ENCODE data around the gene EZH2.

DNA sequence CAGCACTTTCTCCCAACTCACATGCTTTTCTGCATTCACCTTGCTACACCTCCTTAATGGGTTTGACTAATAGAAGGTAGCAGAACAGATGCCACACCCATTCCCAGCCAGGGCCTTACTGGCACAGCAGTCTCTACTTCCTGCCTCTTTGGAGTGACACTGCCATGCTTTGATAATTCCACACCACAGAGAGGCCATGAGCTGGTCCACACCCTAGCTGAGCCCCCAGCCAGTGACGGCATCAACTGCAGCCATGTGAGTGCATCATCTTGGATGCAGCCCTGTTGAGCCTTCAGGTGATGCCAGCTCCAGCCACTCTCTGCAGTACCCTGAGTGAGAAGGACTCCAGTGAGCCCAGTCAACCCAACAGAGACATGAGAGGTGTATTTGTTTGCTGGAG lies 27.5 kb upstream of the EZH2 start:
- TF ChIP-seq, protein P1, sequence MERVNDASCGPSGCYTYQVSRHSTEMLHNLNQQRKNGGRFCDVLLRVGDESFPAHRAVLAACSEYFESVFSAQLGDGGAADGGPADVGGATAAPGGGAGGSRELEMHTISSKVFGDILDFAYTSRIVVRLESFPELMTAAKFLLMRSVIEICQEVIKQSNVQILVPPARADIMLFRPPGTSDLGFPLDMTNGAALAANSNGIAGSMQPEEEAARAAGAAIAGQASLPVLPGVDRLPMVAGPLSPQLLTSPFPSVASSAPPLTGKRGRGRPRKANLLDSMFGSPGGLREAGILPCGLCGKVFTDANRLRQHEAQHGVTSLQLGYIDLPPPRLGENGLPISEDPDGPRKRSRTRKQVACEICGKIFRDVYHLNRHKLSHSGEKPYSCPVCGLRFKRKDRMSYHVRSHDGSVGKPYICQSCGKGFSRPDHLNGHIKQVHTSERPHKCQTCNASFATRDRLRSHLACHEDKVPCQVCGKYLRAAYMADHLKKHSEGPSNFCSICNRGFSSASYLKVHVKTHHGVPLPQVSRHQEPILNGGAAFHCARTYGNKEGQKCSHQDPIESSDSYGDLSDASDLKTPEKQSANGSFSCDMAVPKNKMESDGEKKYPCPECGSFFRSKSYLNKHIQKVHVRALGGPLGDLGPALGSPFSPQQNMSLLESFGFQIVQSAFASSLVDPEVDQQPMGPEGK (CRISPR knock-in tag; IDR thresholded peaks at IDR 0.05; ENCODE audit: borderline replicate concordance): no peak
- TF ChIP-seq RARB (CRISPR knock-in tag; IDR thresholded peaks at IDR 0.05) (no peak), PPARA (CRISPR knock-in tag; IDR thresholded peaks at IDR 0.05; ENCODE audit: borderline replicate concordance) (no peak), OSR1 (CRISPR knock-in tag; IDR thresholded peaks at IDR 0.05) (no peak), GLIS3 (CRISPR knock-in tag; IDR thresholded peaks at IDR 0.05) (no peak), ESRRG (CRISPR knock-in tag; IDR thresholded peaks at IDR 0.05) (no peak), BACH2 (CRISPR knock-in tag; IDR thresholded peaks at IDR 0.05; ENCODE audit: borderline replicate concordance) (no peak)
- TF ChIP-seq, protein P2, sequence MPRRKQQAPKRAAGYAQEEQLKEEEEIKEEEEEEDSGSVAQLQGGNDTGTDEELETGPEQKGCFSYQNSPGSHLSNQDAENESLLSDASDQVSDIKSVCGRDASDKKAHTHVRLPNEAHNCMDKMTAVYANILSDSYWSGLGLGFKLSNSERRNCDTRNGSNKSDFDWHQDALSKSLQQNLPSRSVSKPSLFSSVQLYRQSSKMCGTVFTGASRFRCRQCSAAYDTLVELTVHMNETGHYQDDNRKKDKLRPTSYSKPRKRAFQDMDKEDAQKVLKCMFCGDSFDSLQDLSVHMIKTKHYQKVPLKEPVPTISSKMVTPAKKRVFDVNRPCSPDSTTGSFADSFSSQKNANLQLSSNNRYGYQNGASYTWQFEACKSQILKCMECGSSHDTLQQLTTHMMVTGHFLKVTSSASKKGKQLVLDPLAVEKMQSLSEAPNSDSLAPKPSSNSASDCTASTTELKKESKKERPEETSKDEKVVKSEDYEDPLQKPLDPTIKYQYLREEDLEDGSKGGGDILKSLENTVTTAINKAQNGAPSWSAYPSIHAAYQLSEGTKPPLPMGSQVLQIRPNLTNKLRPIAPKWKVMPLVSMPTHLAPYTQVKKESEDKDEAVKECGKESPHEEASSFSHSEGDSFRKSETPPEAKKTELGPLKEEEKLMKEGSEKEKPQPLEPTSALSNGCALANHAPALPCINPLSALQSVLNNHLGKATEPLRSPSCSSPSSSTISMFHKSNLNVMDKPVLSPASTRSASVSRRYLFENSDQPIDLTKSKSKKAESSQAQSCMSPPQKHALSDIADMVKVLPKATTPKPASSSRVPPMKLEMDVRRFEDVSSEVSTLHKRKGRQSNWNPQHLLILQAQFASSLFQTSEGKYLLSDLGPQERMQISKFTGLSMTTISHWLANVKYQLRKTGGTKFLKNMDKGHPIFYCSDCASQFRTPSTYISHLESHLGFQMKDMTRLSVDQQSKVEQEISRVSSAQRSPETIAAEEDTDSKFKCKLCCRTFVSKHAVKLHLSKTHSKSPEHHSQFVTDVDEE (CRISPR knock-in tag; IDR thresholded peaks at IDR 0.05): no peak
- TF ChIP-seq, protein P3, sequence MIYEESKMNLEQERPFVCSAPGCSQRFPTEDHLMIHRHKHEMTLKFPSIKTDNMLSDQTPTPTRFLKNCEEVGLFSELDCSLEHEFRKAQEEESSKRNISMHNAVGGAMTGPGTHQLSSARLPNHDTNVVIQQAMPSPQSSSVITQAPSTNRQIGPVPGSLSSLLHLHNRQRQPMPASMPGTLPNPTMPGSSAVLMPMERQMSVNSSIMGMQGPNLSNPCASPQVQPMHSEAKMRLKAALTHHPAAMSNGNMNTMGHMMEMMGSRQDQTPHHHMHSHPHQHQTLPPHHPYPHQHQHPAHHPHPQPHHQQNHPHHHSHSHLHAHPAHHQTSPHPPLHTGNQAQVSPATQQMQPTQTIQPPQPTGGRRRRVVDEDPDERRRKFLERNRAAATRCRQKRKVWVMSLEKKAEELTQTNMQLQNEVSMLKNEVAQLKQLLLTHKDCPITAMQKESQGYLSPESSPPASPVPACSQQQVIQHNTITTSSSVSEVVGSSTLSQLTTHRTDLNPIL (CRISPR knock-in tag; IDR thresholded peaks at IDR 0.05; ENCODE audit: low read depth): no peak

All from SK-N-SH treated with all-trans-retinoic acid at 6 μM for 48 hours (cell line).